GM21737 (cell line): ENCODE data around the gene SPATA45.

Experiments used
- ATAC-seq: cut with Tn5 transposase; IDR thresholded peaks from one replicate; pipeline ENCODE4 v1.9.1; 2021; ENCODE audit warnings: mild to moderate bottlenecking, moderate library complexity; ENCODE audit not compliant: unreplicated experiment

SPATA45 gene

GRCh38 chr1:212833211-212834207 lies 13.9 kb downstream of the SPATA45 start:
- ATAC-seq, result peak; percentile 87

DNA sequence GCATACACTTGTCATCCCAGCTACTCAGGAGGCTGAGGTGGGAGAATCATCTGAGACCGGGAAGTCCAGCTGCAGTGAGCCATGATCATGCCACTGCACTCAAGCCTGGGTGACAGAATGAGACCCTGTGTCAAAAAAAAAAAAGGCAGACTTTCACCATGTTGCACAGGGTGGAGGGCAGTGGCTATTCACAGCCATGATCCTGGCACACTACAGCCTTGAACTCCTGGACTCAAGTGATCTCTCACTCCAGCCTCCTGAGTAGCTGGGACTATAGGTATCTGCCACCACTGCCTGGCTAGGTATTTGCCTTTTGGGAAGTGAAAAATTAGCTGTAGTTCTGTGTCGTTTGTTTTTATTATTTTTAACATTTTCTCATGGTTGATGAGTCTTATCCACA lies 19.1 kb downstream of the SPATA45 start:
- no peak for ATAC-seq

DNA sequence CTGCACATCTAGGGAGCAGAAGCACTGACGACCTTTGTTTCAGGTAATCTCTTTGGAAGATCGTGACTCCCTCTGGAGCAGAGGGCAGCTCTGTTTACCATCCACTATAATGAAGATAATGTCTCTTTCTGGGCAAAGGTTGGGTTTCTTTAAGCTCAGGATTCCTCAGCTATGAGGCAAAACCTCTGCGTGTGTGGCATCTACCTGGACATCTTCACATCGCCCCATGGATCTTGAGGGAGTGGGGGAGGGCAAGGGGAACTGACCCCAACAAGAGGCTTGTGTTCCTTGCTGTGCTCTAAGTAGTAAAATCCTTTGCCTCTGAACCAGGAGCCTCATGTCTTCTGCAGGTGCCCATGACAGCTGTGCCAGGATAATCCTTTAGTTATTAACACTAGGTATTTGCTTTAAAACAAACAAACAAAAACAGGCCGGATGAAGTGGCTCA lies 19.6 kb downstream of the SPATA45 start:
- no peak for ATAC-seq

- ATAC-seq, result no peak
These were observed 20.2 kb downstream of the SPATA45 start for GRCh38 chr1:212827171-212827776.

- ATAC-seq, result no peak
These were observed 21.5 kb downstream of the SPATA45 start for GRCh38 chr1:212825798-212826452.

GRCh38 chr1:212824201-212824600 lies 23.2 kb downstream of the SPATA45 start:
- ATAC-seq, result no peak

DNA sequence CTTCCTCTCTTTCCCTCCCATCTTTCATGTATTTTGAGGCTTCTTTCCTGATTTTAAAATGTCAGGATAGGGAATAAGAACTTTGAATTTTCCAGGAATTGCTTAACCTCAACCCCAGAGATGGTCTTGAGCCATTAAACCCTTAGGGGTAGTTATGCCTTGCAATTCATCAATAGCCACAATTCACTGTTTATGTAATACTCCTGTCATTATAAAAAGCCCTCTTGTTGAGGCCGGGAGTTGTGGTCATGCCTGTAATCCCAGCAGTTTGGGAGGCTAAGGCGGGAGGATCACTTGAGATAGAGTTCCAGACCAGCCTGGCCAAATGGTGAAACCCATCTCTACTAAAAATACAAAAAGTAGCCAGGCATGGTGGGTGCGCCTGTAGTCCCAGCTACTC lies 24.5 kb downstream of the SPATA45 start:
- ATAC-seq, result no peak

DNA sequence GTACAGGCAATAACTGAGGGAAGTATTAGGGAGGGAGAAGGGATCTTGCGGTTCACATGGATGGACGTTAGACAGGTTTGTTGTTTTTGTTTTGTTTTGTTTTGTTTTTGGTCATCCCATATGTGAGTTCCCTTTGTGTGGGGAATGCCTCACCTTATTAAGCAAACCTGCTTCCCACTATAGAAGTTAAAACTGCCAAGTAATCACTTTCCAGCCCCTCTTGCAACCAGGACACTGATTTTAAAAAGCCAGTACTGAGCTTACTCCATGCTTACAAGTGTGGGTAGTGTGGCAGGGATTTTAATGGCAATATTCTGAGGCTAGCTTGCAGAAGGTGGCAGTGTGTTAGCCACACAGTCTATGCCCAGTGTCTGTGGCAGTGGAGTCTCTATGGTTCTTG lies 26.5 kb downstream of the SPATA45 start:
- ATAC-seq, result no peak

GRCh38 chr1:212819726-212820125 lies 27.7 kb downstream of the SPATA45 start:
- ATAC-seq, result peak; percentile 70

DNA sequence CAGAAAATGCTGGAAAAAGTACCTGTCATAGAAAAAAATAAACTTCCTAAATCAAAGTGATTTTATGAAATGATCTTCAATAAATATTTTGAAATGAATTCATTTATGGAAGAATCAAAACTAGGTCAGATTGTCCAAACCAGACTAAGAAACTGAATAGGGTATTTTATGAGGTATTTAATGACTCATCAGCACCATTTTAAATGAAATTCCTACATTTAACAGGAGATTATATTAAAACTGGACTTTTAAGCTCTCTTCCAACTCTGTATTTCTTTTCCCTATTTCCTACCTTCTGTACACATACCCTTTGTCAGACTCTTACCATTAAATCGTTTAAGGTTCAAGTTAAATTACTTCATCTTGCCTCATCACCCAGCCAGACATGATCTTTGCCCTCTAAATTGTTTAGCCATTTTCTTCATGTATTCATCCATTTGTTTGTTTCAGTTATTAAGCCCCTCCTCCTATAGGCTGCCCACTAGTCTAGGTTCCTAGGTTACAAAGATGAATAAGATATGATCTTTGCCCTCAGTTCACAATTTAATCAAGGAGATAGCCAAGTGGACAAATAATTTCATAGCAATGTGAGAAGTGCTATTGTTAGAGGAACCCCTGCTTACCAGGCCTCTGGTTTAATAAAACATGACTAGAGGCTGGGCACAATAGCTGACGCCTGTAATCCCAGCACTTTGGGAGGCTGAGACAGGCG lies 30.7 kb downstream of the SPATA45 start:
- no peak for ATAC-seq

- ATAC-seq, result no peak
These were observed 32.7 kb downstream of the SPATA45 start for GRCh38 chr1:212814537-212815334.

DNA sequence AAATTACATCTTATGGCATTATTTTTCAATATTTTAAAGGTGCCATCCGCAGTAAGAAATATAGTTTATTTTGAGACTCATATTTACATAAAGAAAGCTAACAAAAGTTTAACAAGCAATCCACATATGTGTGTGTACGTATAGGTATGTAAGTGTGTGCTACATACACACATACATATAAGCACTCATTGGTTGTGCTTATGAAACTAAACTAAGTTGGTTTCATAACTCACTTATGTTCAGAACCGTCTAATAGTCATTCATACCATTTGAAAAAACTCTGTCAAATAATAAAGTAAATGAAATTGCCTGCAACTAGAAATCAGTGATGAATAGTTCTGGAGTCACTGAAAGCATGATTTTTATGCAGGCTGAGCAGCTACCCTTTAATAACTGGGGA lies 41.7 kb downstream of the SPATA45 start:
- no peak for ATAC-seq

DNA sequence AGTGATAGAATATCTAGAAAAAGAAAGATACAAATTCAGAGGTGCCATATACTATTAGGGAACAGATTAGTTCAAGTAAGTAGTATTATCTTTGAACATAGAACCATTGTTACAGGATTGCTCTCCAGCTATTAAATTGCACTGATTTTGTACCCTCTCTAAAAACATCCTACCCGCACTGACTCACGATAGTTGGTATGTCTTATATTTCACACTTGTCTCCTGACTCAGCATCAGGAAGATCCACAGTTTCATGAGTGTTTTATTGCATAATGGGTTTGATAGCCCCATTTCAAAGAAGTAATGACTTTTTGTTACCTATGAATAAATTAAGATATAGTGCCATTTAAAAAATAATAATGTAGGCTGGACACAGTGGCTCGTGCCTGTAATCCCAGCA lies 49.8 kb downstream of the SPATA45 start:
- ATAC-seq, result no peak

DNA sequence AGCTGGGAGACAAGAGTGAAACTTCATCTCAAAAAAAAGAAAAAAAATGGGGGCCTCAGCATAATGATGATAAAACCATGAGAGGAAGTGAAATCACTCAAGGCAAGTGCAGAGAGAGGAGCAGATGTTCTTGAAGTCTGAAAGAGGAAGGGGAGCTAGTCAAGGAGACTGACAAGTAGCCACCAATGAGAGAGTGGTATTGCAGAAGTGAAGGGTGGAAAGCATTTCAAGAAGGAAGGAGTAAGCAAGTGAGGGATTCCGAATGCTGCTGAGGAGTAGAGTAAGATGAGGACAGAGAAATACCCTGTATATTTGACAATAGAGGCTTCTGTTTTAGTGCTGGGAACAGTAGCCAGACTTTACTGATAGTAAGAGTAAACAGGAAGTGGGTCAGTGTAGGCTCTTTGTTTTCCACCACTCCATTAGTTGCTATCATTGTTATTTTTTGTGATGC lies 52.9 kb downstream of the SPATA45 start:
- ATAC-seq, result peak; percentile 72

- no peak for ATAC-seq
These were observed 55.0 kb downstream of the SPATA45 start for GRCh38 chr1:212792396-212792908.

DNA sequence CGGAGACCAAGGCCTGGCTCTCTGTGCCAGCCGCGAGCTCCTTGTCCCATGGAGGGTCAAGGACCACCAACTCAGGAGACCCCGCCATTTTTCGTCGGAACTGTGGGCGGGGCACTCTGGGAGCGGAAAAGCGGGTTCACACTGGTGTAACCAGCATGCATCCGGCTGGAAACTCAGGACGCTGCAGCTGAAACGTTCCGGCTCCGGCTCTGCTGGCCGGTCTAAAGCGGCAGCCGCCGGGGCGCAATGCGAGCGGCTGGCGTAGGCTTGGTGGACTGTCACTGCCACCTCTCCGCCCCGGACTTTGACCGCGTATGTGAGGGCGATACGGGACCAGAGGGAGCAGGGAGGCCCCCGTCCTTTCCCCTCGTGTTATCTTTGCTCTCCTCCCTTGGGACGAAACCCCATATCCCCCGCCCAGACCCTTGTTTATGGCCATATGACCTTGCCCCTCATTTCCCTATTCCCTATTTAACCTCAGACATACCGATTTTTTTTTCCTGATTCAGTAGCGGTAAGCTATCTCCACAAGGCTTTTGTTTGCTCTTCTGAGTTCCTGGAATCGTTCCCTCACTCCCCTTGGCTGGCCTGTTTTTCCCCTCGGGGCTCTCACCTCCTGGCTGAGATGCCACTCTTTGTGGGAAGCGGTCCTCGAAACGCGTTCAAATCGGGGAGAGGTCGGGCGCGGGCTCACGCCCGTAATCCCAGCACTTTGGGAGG lies 55.6 kb downstream of the SPATA45 start, which contains the start of the genes NSL1 and TATDN3:
Gene NSL1, minus strand, starts transcription at position 102 of the 720 bp plus-strand sequence. Its CDS starts 14 bp downstream, at position 88.
Gene TATDN3, plus strand, starts transcription at position 219 of the 720 bp plus-strand sequence. Its CDS starts 28 bp downstream, at position 247.
- peak; percentile 70 for ATAC-seq

GRCh38 chr1:212791261-212791675 lies 56.2 kb downstream of the SPATA45 start:
- no peak for ATAC-seq

GRCh38 chr1:212785871-212786270 lies 61.6 kb downstream of the SPATA45 start:
- no peak for ATAC-seq

- no peak for ATAC-seq
These were observed 63.5 kb downstream of the SPATA45 start for GRCh38 chr1:212783976-212784375.
